Astrocyte of the spinal cord (primary cell): ENCODE measurements around the gene CHD6.

Experiments used
- DNase-seq: peaks from one replicate; pipeline ENCODE4 v3.0.0; 2011; ENCODE audit warnings: low read depth, low spot score
- H3K4me3 ChIP-seq: 2 replicates; pipeline ENCODE4 v1.5.1; 2011; ENCODE audit warnings: low read depth, mild to moderate bottlenecking, low read length, moderate library complexity
- CTCF ChIP-seq: IDR thresholded peaks from 2 replicates; pipeline ENCODE4 v1.5.1; 2012; ENCODE audit warnings: low read depth, mild to moderate bottlenecking, low read length, inconsistent platforms
- in situ Hi-C: cut with HindIII; loops from 2 replicates; pipeline ENCODE4 v1.10.0; 2017; ENCODE audit warnings: low sequenced_read_pairs

CHD6 gene

GRCh38 chr20:41560970-41561369 lies 57.2 kb downstream of the CHD6 start:
- no peak overlapping the region for H3K4me3 ChIP-seq
- no peak for TF ChIP-seq CTCF
- in situ Hi-C loops, result no loop called here
- DNase-seq, result no peak

GRCh38 chr20:41559658-41560057 lies 58.5 kb downstream of the CHD6 start:
- no peak overlapping the region for H3K4me3 ChIP-seq
- no peak for DNase-seq
- TF ChIP-seq CTCF, result no peak
- in situ Hi-C loops, result no loop called here

- no peak overlapping the region for H3K4me3 ChIP-seq
- TF ChIP-seq CTCF, result no peak
- DNase-seq, result no peak
- in situ Hi-C loops, result no loop called here
These were observed 64.9 kb downstream of the CHD6 start for GRCh38 chr20:41553142-41553879.

GRCh38 chr20:41552295-41553068 lies 65.7 kb downstream of the CHD6 start:
- TF ChIP-seq CTCF, result no peak
- in situ Hi-C loops, result no loop called here
- no peak for DNase-seq
- H3K4me3 ChIP-seq, result no peak overlapping the region

GRCh38 chr20:41551011-41551705 lies 67.0 kb downstream of the CHD6 start:
- no peak overlapping the region for H3K4me3 ChIP-seq
- DNase-seq, result no peak
- TF ChIP-seq CTCF, result no peak
- in situ Hi-C loops, result no loop called here

- no peak for DNase-seq
- no peak for TF ChIP-seq CTCF
- no peak overlapping the region for H3K4me3 ChIP-seq
- in situ Hi-C loops, result no loop called here
These were observed 71.0 kb downstream of the CHD6 start for GRCh38 chr20:41547221-41547620.
